Esophagus squamous epithelium (tissue), 5 donors: ENCODE measurements around the gene ZC3H18. TPM values are rescaled to one million over a fixed set of nuclear protein-coding genes. Genes with fewer than 3 reads are reported as not detected.

Experiments used
- DNase-seq: peaks from one replicate; lab custom pipeline; 2025; lab: John Stamatoyannopoulos, UW
- H3K27ac ChIP-seq, 4 donors: fragments of 200-600 bp; sonication (generic); one replicate each; pipeline ENCODE4 v1.5.1; 2016 to 2019; ENCODE audit warnings: mild to moderate bottlenecking in 1 of 4
- H3K27me3 ChIP-seq, 4 donors: fragments of 200-600 bp; sonication (generic); 1 replicate in 3 of 4; 2 replicates in 1 of 4; pipeline versions ENCODE4 v1.5.1 to v1.6.0; 2017 to 2021; ENCODE audit warnings: antibody characterized with exemption in 1 of 4
- H3K36me3 ChIP-seq, 3 donors: fragments of 200-600 bp; sonication (generic); one replicate each; pipeline ENCODE4 v1.5.1; 2016 to 2019
- H3K4me1 ChIP-seq, 3 donors: fragments of 200-600 bp; sonication (generic); one replicate each; pipeline ENCODE4 v1.5.1; 2017 to 2019
- H3K4me3 ChIP-seq, 4 donors: fragments of 200-600 bp; sonication (generic); 1 replicate in 3 of 4; 2 replicates in 1 of 4; pipeline ENCODE4 v1.5.1; 2016 to 2019; ENCODE audit warnings: mild to moderate bottlenecking in 2 of 4, moderate library complexity in 1 of 4
- H3K9me3 ChIP-seq, 3 donors: fragments of 200-600 bp; sonication (generic); one replicate each; pipeline ENCODE4 v1.5.1; 2016 to 2019
- CTCF ChIP-seq, 6 experiments: fragments of 450-650 bp in 4 of 6; fragments of 200-600 bp in 2 of 6; sonication (generic) in 2 of 6; IDR thresholded peaks; one replicate each; pipeline ENCODE4 v1.5.1; 2016 to 2019; ENCODE audit warnings: antibody characterized with exemption in 6 of 6, mild to moderate bottlenecking in 4 of 6, moderate library complexity in 4 of 6
- POLR2A ChIP-seq, 4 donors: fragments of 450-650 bp; IDR thresholded peaks; one replicate each; pipeline ENCODE4 v1.6.1; 2017; ENCODE audit warnings: antibody characterized with exemption in 4 of 4, mild to moderate bottlenecking in 4 of 4, moderate library complexity in 3 of 4
- WGBS, 2 donors: methylation state at CpG; one replicate each; pipeline ENCODE4 v1.1.5; 2018; 5-methylcytosine and 5-hydroxymethylcytosine counted together
- intact Hi-C: fragments of 100-400 bp; cut with DNase I; formaldehyde crosslinking; loops from one replicate; pipeline ENCODE4 v1.15.0; 2022
- total RNA-seq, 4 donors: library from RNA; depleted of rRNA; stranded (reverse); fragments of >200 nt; gene quantifications; one replicate each; pipeline ENCODE4 v1.1.0, GENCODE V29; 2016
- donor health status: DM: yes; HTN: yes; CAD: no.

The ZC3H18 gene
- total RNA-seq, 4 donors from 2014 or later: 15.4 to 27.3 (median 17.5) TPM

- no peak for DNase-seq
- Histone ChIP-seq H3K9me3 (no peaks in the 10 kb centered on the region), H3K4me1 (peaks cover 0 to 12% (median 5%) of the 10 kb centered on the region in 3 donors), H3K36me3 (peaks cover 18 to 94% (median 37%) of the 10 kb centered on the region in 3 donors), H3K4me3 (no peak overlapping the region), H3K27me3 (no peaks in the 10 kb centered on the region), H3K27ac (no peak overlapping the region)
- TF ChIP-seq CTCF (IDR thresholded peaks at IDR 0.05) (no peak), POLR2A (IDR thresholded peaks at IDR 0.05) (no peak)
- intact Hi-C loops: no loop called here
- WGBS, 2 donors: 40 to 67% methylated on average over 7 to 8 of the region's 8 CpGs
Observed at GRCh38 chr16:88585269-88585668, 15.1 kb downstream of the ZC3H18 start.

GRCh38 chr16:88585927-88586581 lies 15.9 kb downstream of the ZC3H18 start:
- H3K4me1 ChIP-seq: peaks cover 0 to 12% (median 5%) of the 10 kb centered on the region in 3 donors
- no peak overlapping the region for H3K27ac ChIP-seq
- no peak for DNase-seq
- no peaks in the 10 kb centered on the region for H3K27me3 ChIP-seq
- H3K36me3 ChIP-seq: peaks cover 18 to 94% (median 31%) of the 10 kb centered on the region in 3 donors
- WGBS, 2 donors: 85 to 88% methylated on average over 8 to 10 of the region's 13 CpGs
- TF ChIP-seq CTCF (IDR thresholded peaks at IDR 0.05) (no peak), POLR2A (IDR thresholded peaks at IDR 0.05) (no peak)
- intact Hi-C loops: no loop called here
- H3K4me3 ChIP-seq: no peak overlapping the region
- no peaks in the 10 kb centered on the region for H3K9me3 ChIP-seq

GRCh38 chr16:88588148-88588547 lies 17.9 kb downstream of the ZC3H18 start:
- DNase-seq: no peak
- no peaks in the 10 kb centered on the region for H3K9me3 ChIP-seq
- 78 to 92% methylated on average over 1 to 4 of the region's 4 CpGs for WGBS, 2 donors
- H3K27ac ChIP-seq: no peak overlapping the region
- H3K4me1 ChIP-seq: peaks cover 0 to 12% (median 5%) of the 10 kb centered on the region in 3 donors
- no peak for TF ChIP-seq CTCF (IDR thresholded peaks at IDR 0.05)
- TF ChIP-seq POLR2A (IDR thresholded peaks at IDR 0.05): no peak
- peaks cover 18 to 97% (median 26%) of the 10 kb centered on the region in 3 donors for H3K36me3 ChIP-seq
- H3K27me3 ChIP-seq: no peaks in the 10 kb centered on the region
- intact Hi-C loops: no loop called here
- no peak overlapping the region for H3K4me3 ChIP-seq

- H3K27me3 ChIP-seq: no peaks in the 10 kb centered on the region
- peaks cover 18 to 97% (median 27%) of the 10 kb centered on the region in 3 donors for H3K36me3 ChIP-seq
- H3K9me3 ChIP-seq: no peaks in the 10 kb centered on the region
- no peak for TF ChIP-seq POLR2A (IDR thresholded peaks at IDR 0.05)
- TF ChIP-seq CTCF (IDR thresholded peaks at IDR 0.05): no peak
- intact Hi-C loops: no loop called here
- H3K4me3 ChIP-seq: no peak overlapping the region
- H3K27ac ChIP-seq: no peak overlapping the region
- DNase-seq: no peak
- peaks cover 0 to 12% (median 5%) of the 10 kb centered on the region in 3 donors for H3K4me1 ChIP-seq
- 72 to 77% methylated on average over 6 of the region's 6 CpGs for WGBS, 2 donors
Observed at GRCh38 chr16:88588754-88589153, 18.6 kb downstream of the ZC3H18 start.

- DNase-seq: no peak
- WGBS, 2 donors: 83% methylated on average over 11 of the region's 11 CpGs
- no peak overlapping the region for H3K4me3 ChIP-seq
- peaks cover 0 to 7% (median 3%) of the 10 kb centered on the region in 3 donors for H3K4me1 ChIP-seq
- H3K9me3 ChIP-seq: no peaks in the 10 kb centered on the region
- intact Hi-C loops: no loop called here
- no peaks in the 10 kb centered on the region for H3K27me3 ChIP-seq
- no peak overlapping the region for H3K27ac ChIP-seq
- H3K36me3 ChIP-seq: peaks cover 18 to 97% (median 27%) of the 10 kb centered on the region in 3 donors
- TF ChIP-seq CTCF (IDR thresholded peaks at IDR 0.05): no peak
Observed at GRCh38 chr16:88589441-88589840, 19.2 kb downstream of the ZC3H18 start.
